Stimulated activated CD8-positive, alpha-beta memory T cell treated with anti-CD3 and anti-CD28 coated beads, Interleukin-15, amount 100 ng/mL, for 24 hours (primary cell): Measurements from ENCODE around the gene MBOAT2.

ENCODE experiments used
- DNase-seq: peaks from one replicate; pipeline ENCODE4 v3.0.0-alpha.2; 2020; ENCODE audit warnings: low read depth

The MBOAT2 gene

GRCh38 chr2:9017411-9017810 is 13.9 kb upstream of the MBOAT2 start:
- DNase-seq: no peak

- no peak for DNase-seq
Observed at GRCh38 chr2:9015998-9016397, 12.5 kb upstream of the MBOAT2 start.

GRCh38 chr2:9013403-9013802 is 9.9 kb upstream of the MBOAT2 start:
- no peak for DNase-seq

- no peak for DNase-seq
Observed at GRCh38 chr2:9010866-9011265, 7.4 kb upstream of the MBOAT2 start.

GRCh38 chr2:9008951-9009664 is 5.6 kb upstream of the MBOAT2 start:
- no peak for DNase-seq

- no peak for DNase-seq
Observed at GRCh38 chr2:9006368-9006767, 2.9 kb upstream of the MBOAT2 start.

GRCh38 chr2:9004338-9005204 is 1.1 kb upstream of the MBOAT2 start:
- DNase-seq: no peak

- no peak for DNase-seq
Observed at GRCh38 chr2:9003366-9003615, 193 bp downstream of the MBOAT2 start.

- no peak for DNase-seq
Observed at GRCh38 chr2:9002637-9003365, 683 bp downstream of the MBOAT2 start.

GRCh38 chr2:9002313-9002636 is 1.2 kb downstream of the MBOAT2 start:
- no peak for DNase-seq

GRCh38 chr2:9001778-9002177 is 1.7 kb downstream of the MBOAT2 start:
- no peak for DNase-seq

- DNase-seq: no peak
Observed at GRCh38 chr2:9001229-9001628, 2.3 kb downstream of the MBOAT2 start.

- no peak for DNase-seq
Observed at GRCh38 chr2:9000442-9000841, 3.0 kb downstream of the MBOAT2 start.

- no peak for DNase-seq
Observed at GRCh38 chr2:8999797-9000196, 3.7 kb downstream of the MBOAT2 start.

- DNase-seq: no peak
Observed at GRCh38 chr2:8999102-8999446, 4.4 kb downstream of the MBOAT2 start.

- DNase-seq: no peak
Observed at GRCh38 chr2:8998418-8999101, 4.9 kb downstream of the MBOAT2 start.

GRCh38 chr2:8997631-8998030 is 5.9 kb downstream of the MBOAT2 start:
- DNase-seq: no peak

- DNase-seq: no peak
Observed at GRCh38 chr2:8997108-8997507, 6.4 kb downstream of the MBOAT2 start.

- no peak for DNase-seq
Observed at GRCh38 chr2:8996006-8996405, 7.5 kb downstream of the MBOAT2 start.

- DNase-seq: no peak
Observed at GRCh38 chr2:8994386-8994785, 9.1 kb downstream of the MBOAT2 start.

GRCh38 chr2:8993902-8994278 is 9.6 kb downstream of the MBOAT2 start:
- DNase-seq: no peak

GRCh38 chr2:8993196-8993901 is 10.1 kb downstream of the MBOAT2 start:
- DNase-seq: no peak
